Mammary epithelial cell (primary cell): ENCODE data around the gene ASGR2.

ENCODE experiments used
- CTCF ChIP-seq, 2 donors: IDR thresholded peaks in 1 of 2; conservative IDR thresholded peaks in 1 of 2; 2 replicates each; pipeline ENCODE4 v1.5.1; 2011 to 2012; ENCODE audit warnings: inconsistent platforms in 2 of 2, low read length in 2 of 2, mild to moderate bottlenecking in 2 of 2, control low read depth in 1 of 2, low read depth in 1 of 2; ENCODE audit not compliant: insufficient read depth in 1 of 2; ENCODE audit errors: extremely low read depth in 1 of 2
- EZH2 ChIP-seq: IDR thresholded peaks from 2 replicates; pipeline ENCODE4 v1.6.1; 2012; ENCODE audit warnings: low read length, inconsistent platforms, borderline replicate concordance

GRCh38 chr17:7130621-7131422 lies 16.2 kb upstream of the ASGR2 start:
- no peak for TF ChIP-seq CTCF (conservative IDR thresholded peaks at IDR 0.05 in 1 of 2, IDR thresholded peaks at IDR 0.05 in 1 of 2; ENCODE audit: extremely low read depth in 1 of 2, insufficient read depth in 1 of 2, low read depth in 1 of 2, low read length in 2 of 2)
- TF ChIP-seq EZH2, result no peak
